ENCODE data around the gene RAD18. TPM values are rescaled to one million over a fixed set of nuclear protein-coding genes. Genes with fewer than 3 reads are reported as not detected.

The RAD18 gene
- total RNA-seq, 3 donors from 2014 or later, result 8.6 to 26.3 (median 13.4) TPM

GRCh38 chr3:8986741-8987140 lies 23.5 kb upstream of the RAD18 start:
- intact Hi-C loops (cut with DNase I; ENCODE audit: low total_unique reads), result loop anchor here (10.0 kb wide), 1 partner anchor 318 kb away; no protein-coding TSS in a partner anchor
- Histone ChIP-seq H3K36me3 (no peaks in the 10 kb centered on the region), H3K27ac (no peak overlapping the region), H3K4me3 (no peak overlapping the region), H3K4me1 (no peaks in the 10 kb centered on the region), H3K9me3 (no peaks in the 10 kb centered on the region), H3K27me3 (no peaks in the 10 kb centered on the region)
- TF ChIP-seq POLR2AphosphoS5 (IDR thresholded peaks at IDR 0.05), result no peak
- no peak for TF ChIP-seq POLR2A (IDR thresholded peaks at IDR 0.05)
- no peak for TF ChIP-seq CTCF (IDR thresholded peaks at IDR 0.05)
- no peak for DNase-seq (ENCODE audit: low spot score in 2 of 2)

GRCh38 chr3:8985876-8986275 lies 22.6 kb upstream of the RAD18 start:
- DNase-seq (ENCODE audit: low spot score in 2 of 2), result no peak
- Histone ChIP-seq H3K4me1 (no peaks in the 10 kb centered on the region), H3K9me3 (no peaks in the 10 kb centered on the region), H3K4me3 (no peak overlapping the region), H3K27me3 (no peaks in the 10 kb centered on the region), H3K27ac (no peak overlapping the region), H3K36me3 (no peaks in the 10 kb centered on the region)
- TF ChIP-seq CTCF (IDR thresholded peaks at IDR 0.05), result no peak
- TF ChIP-seq POLR2AphosphoS5 (IDR thresholded peaks at IDR 0.05), result no peak
- TF ChIP-seq POLR2A (IDR thresholded peaks at IDR 0.05), result no peak
- intact Hi-C loops (cut with DNase I; ENCODE audit: low total_unique reads), result loop anchor here (10.0 kb wide), 1 partner anchor 319 kb away; no protein-coding TSS in a partner anchor

GRCh38 chr3:8985411-8985831 lies 22.1 kb upstream of the RAD18 start:
- Histone ChIP-seq H3K4me1 (no peaks in the 10 kb centered on the region), H3K27me3 (no peaks in the 10 kb centered on the region), H3K36me3 (no peaks in the 10 kb centered on the region), H3K27ac (no peak overlapping the region), H3K9me3 (no peaks in the 10 kb centered on the region), H3K4me3 (no peak overlapping the region)
- intact Hi-C loops (cut with DNase I; ENCODE audit: low total_unique reads), result loop anchor here (10.0 kb wide), 1 partner anchor 319 kb away; no protein-coding TSS in a partner anchor
- DNase-seq (ENCODE audit: low spot score in 2 of 2), result no peak
- TF ChIP-seq POLR2A (IDR thresholded peaks at IDR 0.05), result no peak
- TF ChIP-seq POLR2AphosphoS5 (IDR thresholded peaks at IDR 0.05), result no peak

GRCh38 chr3:8984526-8984925 lies 21.3 kb upstream of the RAD18 start:
- Histone ChIP-seq H3K36me3 (no peaks in the 10 kb centered on the region), H3K4me3 (no peak overlapping the region), H3K9me3 (peaks cover 0 to 2% of the 10 kb centered on the region in 2 donors), H3K27me3 (no peaks in the 10 kb centered on the region), H3K27ac (no peak overlapping the region), H3K4me1 (no peaks in the 10 kb centered on the region)
- TF ChIP-seq POLR2A (IDR thresholded peaks at IDR 0.05) (no peak), POLR2AphosphoS5 (IDR thresholded peaks at IDR 0.05) (no peak), CTCF (IDR thresholded peaks at IDR 0.05) (no peak)
- no peak for DNase-seq (ENCODE audit: low spot score in 2 of 2)
- intact Hi-C loops (cut with DNase I; ENCODE audit: low total_unique reads), result loop anchor here (10.0 kb wide), 1 partner anchor 320 kb away; no protein-coding TSS in a partner anchor

- DNase-seq (ENCODE audit: low spot score in 2 of 2), result no peak
- H3K4me3 ChIP-seq, result no peak overlapping the region
- H3K27me3 ChIP-seq, result no peaks in the 10 kb centered on the region
- H3K36me3 ChIP-seq, result no peaks in the 10 kb centered on the region
- no peaks in the 10 kb centered on the region for H3K4me1 ChIP-seq
- TF ChIP-seq POLR2A (IDR thresholded peaks at IDR 0.05) (no peak), POLR2AphosphoS5 (IDR thresholded peaks at IDR 0.05) (no peak), CTCF (IDR thresholded peaks at IDR 0.05) (no peak)
- intact Hi-C loops (cut with DNase I; ENCODE audit: low total_unique reads), result loop anchor here (10.0 kb wide), 1 partner anchor 321 kb away; no protein-coding TSS in a partner anchor
- H3K9me3 ChIP-seq, result peaks cover 0 to 6% of the 10 kb centered on the region in 2 donors
- H3K27ac ChIP-seq, result no peak overlapping the region
Observed at GRCh38 chr3:8984081-8984480, 20.8 kb upstream of the RAD18 start.
